Measurements from ENCODE around the gene CAMK1D. TPM values are rescaled to one million over a fixed set of nuclear protein-coding genes. Genes with fewer than 3 reads are reported as not detected.
A peak's percentile ranks its signal among the peaks of the same experiment; 100 is the strongest.

CAMK1D gene
- total RNA-seq, 1 donor from 2014 or later: 0.64 TPM

DNA sequence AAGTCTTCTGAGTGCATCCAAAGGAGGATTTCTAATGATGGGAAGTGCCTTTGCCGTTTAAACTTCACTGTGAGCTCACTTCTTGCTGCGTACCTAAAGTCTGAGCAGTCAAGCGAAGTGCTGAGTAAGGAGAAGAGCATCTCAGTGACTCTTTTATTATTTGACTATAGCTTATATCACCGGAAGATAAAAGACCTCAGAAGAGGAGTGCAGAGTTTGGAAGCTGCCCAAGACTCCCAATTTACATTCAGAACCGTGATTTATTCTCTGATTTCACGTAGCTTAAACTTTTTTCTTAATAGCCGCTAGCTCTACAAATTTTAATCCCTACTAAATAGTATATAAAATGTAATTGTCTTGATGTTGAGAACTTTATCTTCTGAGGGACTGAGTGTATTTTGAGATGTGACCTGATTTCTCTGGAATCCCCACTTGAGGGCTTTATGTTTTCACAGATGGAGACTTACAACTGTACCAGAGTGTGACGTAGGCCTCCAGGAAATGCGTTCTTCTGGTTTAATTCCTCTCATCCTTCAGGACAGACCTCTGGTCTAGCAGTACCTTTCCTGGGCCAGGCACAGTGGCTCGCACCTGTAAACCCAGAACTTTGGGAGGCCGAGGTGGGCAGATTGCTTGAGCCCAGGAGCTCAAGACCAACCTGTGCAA, 51.1 kb downstream of the CAMK1D start:
- no peak for DNase-seq (ENCODE audit: low read depth in 2 of 2)

DNA sequence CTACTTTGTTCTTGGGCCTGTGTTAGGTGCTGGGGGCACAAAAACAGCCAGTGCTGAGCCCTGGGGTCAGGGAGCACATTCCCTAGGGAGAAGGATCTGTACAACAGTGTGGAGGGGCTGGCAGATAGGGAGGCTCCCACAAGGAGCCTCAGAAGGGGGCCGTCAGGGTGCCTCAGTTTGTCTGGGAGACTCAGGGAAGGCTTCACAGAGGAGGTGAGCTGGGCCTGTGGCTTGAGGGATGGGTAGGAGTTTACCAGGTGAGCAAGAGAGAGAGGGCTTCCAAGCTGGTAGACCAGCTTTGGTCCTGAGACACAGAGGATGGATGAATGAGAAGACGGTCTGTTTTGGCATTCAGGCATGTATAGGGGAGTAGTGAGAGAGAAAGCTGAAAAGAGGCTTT, 52.1 kb downstream of the CAMK1D start:
- no peak for DNase-seq (ENCODE audit: low read depth in 2 of 2)

DNA sequence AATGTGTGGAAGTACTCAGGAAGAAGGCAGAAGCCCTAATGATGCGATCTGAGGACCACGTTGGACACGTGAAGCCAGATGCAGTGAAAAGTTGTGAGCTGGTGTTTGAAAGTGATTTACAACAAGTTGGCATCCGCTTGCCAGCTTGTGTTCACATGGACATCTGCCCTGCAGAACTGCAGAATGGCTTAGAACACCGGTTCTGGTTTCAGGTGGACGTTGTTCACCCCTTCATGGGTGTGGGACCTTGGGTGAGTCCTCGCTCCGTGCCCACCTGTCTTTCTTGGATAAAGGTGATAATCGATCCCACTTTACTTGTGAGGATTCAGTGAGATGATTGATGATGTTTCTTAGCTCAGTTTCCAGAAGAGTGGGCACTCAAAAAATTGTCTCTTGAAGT, 53.8 kb downstream of the CAMK1D start:
- DNase-seq (ENCODE audit: low read depth in 2 of 2): no peak

- DNase-seq (ENCODE audit: low read depth in 2 of 2): no peak
Observed at GRCh38 chr10:12405342-12406320, 56.3 kb downstream of the CAMK1D start.

DNA sequence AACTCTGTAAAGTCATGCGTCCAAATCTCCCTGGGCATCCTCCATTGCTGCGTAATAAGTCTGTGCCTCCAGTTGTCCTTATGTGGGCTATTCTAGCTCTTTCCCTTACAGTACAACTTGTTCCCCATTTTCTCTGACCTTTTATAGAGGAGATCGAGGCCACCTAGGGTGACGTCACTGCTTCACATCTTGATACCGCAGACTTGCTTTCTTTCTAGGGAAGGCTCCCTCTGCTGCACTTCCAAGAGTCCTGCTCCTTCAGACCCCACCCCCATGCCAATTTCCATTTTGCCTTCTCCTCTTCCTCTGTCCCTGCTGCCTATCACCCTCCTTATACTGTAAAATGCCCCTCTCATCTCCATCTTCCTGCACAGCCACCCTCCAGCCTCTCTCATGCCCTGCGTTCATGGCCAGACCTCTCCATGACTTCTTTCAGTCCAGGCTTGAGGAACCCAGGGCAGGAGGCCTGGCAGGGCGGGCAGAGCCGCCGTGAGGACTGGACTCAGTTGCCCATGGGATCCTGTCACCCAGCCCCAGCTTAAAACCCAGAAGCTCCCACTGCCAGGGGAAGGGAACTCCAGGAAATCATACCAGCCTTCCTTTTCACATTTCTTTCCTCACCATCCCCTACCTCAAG, 57.5 kb downstream of the CAMK1D start:
- DNase-seq (ENCODE audit: low read depth in 2 of 2): no peak

- DNase-seq (ENCODE audit: low read depth in 2 of 2): no peak
Observed at GRCh38 chr10:12408472-12408871, 59.1 kb downstream of the CAMK1D start.

DNA sequence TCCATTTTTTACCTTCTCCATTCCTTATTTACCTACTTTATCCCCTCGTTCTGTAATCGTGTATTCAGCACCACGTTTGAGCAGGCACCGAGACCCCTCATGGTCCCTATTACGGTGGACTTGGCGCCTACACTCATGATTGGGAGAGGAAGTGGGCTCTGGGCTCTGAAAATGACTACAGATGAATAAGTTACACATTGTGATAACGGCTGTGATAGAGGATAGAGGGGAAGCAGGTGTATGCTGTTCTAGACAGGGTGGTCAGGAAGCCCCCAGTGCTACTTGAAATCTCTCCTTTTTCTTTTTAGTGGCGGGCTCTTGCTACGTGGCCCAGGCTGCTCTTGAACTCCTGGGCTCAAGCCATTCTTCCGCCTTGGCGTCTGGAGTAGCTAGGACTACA, 59.8 kb downstream of the CAMK1D start:
- no peak for DNase-seq (ENCODE audit: low read depth in 2 of 2)

GRCh38 chr10:12409613-12410012, 60.3 kb downstream of the CAMK1D start:
- DNase-seq (ENCODE audit: low read depth in 2 of 2): no peak

DNA sequence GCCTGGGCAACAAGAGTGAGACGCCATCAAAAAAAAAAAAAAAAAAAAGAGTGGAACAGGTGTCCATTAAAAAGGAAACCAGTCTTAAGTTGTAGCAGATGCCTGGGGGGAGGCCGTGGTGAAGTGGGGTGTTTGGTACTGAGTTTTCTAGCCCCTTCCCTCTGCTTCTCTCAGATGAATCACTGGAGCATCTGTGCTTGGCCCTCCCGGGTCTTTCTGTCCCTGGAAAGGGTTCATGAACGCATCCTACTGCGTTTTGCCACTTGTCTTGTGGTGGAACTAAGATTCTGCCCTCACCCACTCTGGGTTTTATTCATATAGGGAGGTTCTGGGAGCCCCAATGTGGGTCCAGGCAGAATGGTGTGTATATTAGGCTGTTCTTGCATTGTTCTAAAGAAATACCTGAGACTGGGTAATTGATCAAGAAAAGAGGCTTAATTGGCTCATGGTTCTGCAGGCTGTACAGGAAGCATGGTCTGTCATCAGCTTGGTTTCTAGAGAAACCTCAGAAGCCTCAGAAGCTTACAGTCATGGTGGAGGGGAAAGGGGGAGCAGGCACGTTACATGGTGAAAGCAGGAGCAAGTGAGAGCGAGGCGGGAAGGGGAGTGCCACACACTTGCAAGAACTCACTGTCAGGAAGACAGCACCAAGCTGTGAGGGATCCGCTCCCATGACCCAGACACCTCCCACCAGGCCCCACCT, 63.5 kb downstream of the CAMK1D start:
- no peak for DNase-seq (ENCODE audit: low read depth in 2 of 2)

GRCh38 chr10:12413369-12413711, 64.0 kb downstream of the CAMK1D start:
- no peak for DNase-seq (ENCODE audit: low read depth in 2 of 2)

GRCh38 chr10:12414278-12414989, 65.1 kb downstream of the CAMK1D start:
- no peak for DNase-seq (ENCODE audit: low read depth in 2 of 2)

GRCh38 chr10:12416344-12417050, 67.2 kb downstream of the CAMK1D start:
- no peak for DNase-seq (ENCODE audit: low read depth in 2 of 2)

DNA sequence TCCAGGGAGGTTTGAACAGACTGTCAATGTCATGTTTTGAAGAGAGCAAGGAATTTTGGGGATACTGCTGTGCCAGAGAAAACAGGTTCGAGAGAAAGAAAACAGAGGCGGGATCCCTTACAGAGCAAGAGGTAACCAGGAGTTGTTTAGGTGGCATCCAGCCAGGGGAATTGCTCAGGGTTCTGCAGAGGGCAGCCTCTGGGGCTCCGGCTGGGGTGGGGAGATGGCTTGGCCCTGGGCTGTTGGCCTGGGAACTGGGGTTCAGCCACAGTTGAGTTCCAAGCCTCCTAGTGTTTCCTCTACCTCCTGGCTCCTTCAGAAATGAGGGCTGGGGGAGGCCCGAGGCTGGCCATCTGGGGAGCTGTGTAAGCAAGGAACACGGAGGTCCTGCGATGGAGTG, 68.0 kb downstream of the CAMK1D start:
- no peak for DNase-seq (ENCODE audit: low read depth in 2 of 2)

DNA sequence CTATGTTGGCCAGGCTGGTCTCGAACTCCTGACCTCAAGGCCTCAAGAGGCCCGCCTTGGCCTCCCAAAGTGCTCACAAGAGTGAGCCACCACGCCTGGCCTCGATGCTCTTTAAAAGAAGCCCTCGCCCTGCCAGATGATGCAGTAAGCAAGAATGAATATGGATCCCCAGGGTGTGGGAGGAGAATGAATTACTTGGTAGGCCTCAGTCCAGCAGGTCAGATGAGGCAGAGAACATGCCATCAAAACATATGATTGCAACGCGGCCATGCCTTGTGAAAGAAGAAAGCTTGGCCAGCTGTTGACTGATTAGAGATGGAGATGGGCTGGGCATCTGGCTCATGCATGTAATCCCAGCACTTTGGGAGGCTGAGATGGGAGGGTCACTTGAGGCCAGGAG, 68.7 kb downstream of the CAMK1D start:
- no peak for DNase-seq (ENCODE audit: low read depth in 2 of 2)

DNA sequence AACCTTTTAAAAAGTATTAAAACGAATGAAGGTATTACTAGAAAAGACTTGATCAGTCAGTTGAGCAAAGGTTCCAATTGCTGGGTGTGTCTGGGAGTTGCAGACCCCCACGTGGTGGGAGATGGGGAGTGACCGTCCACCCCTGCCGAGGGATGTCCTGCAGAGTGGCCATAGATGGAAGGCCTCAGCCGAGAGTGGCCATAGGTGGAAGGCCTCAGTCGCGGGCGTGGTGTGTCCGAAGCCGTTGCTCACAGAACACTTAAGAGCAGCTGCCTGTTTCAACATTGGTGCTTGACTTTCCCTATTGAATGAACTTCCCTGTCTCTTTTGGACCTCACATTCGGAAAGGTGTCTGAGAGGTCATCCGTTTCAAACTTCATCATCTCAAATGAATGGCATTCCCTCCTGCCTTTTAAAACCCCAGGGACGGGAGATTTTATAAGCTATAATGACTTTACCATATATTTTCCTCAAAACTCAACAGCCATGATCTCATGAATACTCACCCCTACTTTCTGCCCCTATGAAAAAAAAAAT, 69.4 kb downstream of the CAMK1D start:
- no peak for DNase-seq (ENCODE audit: low read depth in 2 of 2)

- peak; percentile 40 to 73 for DNase-seq (ENCODE audit: low read depth in 2 of 2)
Observed at GRCh38 chr10:12419262-12419847, 70.0 kb downstream of the CAMK1D start.

- no peak for DNase-seq (ENCODE audit: low read depth in 2 of 2)
Observed at GRCh38 chr10:12420530-12421120, 71.3 kb downstream of the CAMK1D start.

- DNase-seq (ENCODE audit: low read depth in 2 of 2): no peak
Observed at GRCh38 chr10:12422189-12422588, 72.8 kb downstream of the CAMK1D start.

DNA sequence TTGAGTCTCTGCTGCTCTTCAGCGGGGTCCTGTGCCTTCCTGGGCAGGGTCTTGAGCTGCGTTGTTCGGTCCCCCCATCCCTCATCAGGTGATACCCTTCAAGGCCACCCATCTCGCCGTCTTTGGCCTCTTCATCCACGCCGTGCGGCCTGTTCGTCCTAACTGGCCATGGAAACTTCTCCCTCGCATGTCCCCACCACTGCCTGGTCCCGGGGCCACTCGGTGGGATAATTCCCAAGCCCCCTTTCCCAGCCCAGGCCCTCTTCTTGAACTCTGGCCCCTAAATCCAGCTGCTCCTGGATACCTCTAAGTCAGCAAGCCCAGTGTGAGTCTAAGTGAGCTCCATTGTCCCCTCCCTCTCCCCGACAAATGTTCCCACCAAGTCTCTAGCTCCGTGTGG, 74.5 kb downstream of the CAMK1D start:
- no peak for DNase-seq (ENCODE audit: low read depth in 2 of 2)
